Thoracic aorta (tissue), 2 donors: ENCODE data around the gene HMGCS2. TPM values are rescaled to one million over a fixed set of nuclear protein-coding genes. Genes with fewer than 3 reads are reported as not detected.

Experiments used
- ATAC-seq: fragments of 150-250 bp; one replicate; pipeline ENCODE4 v1.8.0; 2017; ENCODE audit warnings: low read depth; ENCODE audit not compliant: insufficient number of reproducible peaks, low FRiP score
- DNase-seq: peaks from one replicate; pipeline ENCODE4 v3.0.0-alpha.2; 2020; ENCODE audit warnings: low spot score
- H3K27ac ChIP-seq, 2 donors: fragments of 200-600 bp; sonication (generic); 1 replicate in 1 of 2; 2 replicates in 1 of 2; pipeline ENCODE4 v1.5.1; 2016; ENCODE audit warnings: mild to moderate bottlenecking in 2 of 2, moderate library complexity in 2 of 2
- H3K27me3 ChIP-seq: fragments of 200-600 bp; sonication (generic); replicated peaks from 2 replicates; pipeline ENCODE4 v1.6.0; 2016; ENCODE audit warnings: mild to moderate bottlenecking; ENCODE audit not compliant: insufficient read depth
- H3K36me3 ChIP-seq: fragments of 200-600 bp; sonication (generic); one replicate; pipeline ENCODE4 v1.5.1; 2016
- H3K4me1 ChIP-seq, 2 donors: fragments of 200-600 bp; sonication (generic); 1 replicate in 1 of 2; 2 replicates in 1 of 2; pipeline versions ENCODE4 v1.5.1 to v1.6.0; 2016; ENCODE audit warnings: low read depth in 2 of 2, mild to moderate bottlenecking in 1 of 2; ENCODE audit not compliant: control insufficient read depth in 1 of 2
- H3K4me3 ChIP-seq: fragments of 200-600 bp; sonication (generic); 2 replicates; pipeline ENCODE4 v1.5.1; 2016; ENCODE audit warnings: mild to moderate bottlenecking
- H3K9me3 ChIP-seq: fragments of 200-600 bp; sonication (generic); 2 replicates; pipeline ENCODE4 v1.5.1; 2016
- CTCF ChIP-seq: fragments of 200-600 bp; sonication (generic); IDR thresholded peaks from one replicate; pipeline ENCODE4 v1.5.1; 2019; ENCODE audit warnings: antibody characterized with exemption
- total RNA-seq, 2 donors: library from RNA; depleted of rRNA; stranded (reverse); fragments of >200 nt; gene quantifications; one replicate each; pipeline versions ENCODE4 v1.1.0 to v1.2.3, GENCODE V29; 2016

The HMGCS2 gene
- total RNA-seq, 2 donors from 2014 or later = 1.8 TPM; not detected in 1

- no peak overlapping the region for H3K27ac ChIP-seq
- no peaks in the 10 kb centered on the region for H3K36me3 ChIP-seq
- DNase-seq (no peak), ATAC-seq (no peak)
- H3K4me3 ChIP-seq = no peak overlapping the region
- TF ChIP-seq CTCF = no peak
- H3K27me3 ChIP-seq = no peaks in the 10 kb centered on the region
- H3K4me1 ChIP-seq = no peaks in the 10 kb centered on the region
- no peaks in the 10 kb centered on the region for H3K9me3 ChIP-seq
Observed at GRCh38 chr1:119814288-119814687, 45.6 kb upstream of the HMGCS2 start.

GRCh38 chr1:119811985-119812557 is 43.4 kb upstream of the HMGCS2 start:
- Histone ChIP-seq H3K4me3 (no peak overlapping the region), H3K27me3 (no peaks in the 10 kb centered on the region), H3K27ac (no peak overlapping the region), H3K9me3 (no peaks in the 10 kb centered on the region), H3K4me1 (no peaks in the 10 kb centered on the region), H3K36me3 (no peaks in the 10 kb centered on the region)
- ATAC-seq = no peak
- TF ChIP-seq CTCF = no peak
- no peak for DNase-seq

DNA sequence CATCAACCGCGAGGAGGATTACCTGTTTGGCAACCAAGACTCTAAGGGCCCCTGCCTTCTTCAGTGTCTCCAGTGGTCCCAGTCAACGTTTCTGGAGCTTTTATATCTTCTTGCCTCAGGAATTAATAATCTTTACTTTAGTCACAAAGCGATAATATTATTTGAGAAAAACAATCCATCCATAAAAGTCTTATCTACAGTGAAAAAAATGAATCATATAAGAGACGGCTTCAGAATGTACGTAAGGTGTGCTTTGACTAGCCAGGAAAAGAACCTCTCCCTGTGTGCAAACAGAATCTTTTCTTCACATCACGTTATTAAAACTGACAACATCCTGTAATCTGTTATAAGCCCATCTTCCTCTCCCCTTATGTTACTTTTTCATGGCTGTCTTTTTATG is 42.7 kb upstream of the HMGCS2 start, which contains the start of gene REG4:
Gene REG4, minus strand, starts transcription at position 74 of the 400 bp plus-strand sequence. CDS start 2,691 bp downstream, outside the sequence.
- Histone ChIP-seq H3K9me3 (no peaks in the 10 kb centered on the region), H3K4me3 (no peak within 1 kb of the TSS), H3K36me3 (no peaks in the 10 kb centered on the region), H3K27ac (no peak within 1 kb of the TSS), H3K27me3 (no peaks in the 10 kb centered on the region), H3K4me1 (no peaks in the 10 kb centered on the region)
- DNase-seq (no peak), ATAC-seq (no peak)
- TF ChIP-seq CTCF = no peak

DNA sequence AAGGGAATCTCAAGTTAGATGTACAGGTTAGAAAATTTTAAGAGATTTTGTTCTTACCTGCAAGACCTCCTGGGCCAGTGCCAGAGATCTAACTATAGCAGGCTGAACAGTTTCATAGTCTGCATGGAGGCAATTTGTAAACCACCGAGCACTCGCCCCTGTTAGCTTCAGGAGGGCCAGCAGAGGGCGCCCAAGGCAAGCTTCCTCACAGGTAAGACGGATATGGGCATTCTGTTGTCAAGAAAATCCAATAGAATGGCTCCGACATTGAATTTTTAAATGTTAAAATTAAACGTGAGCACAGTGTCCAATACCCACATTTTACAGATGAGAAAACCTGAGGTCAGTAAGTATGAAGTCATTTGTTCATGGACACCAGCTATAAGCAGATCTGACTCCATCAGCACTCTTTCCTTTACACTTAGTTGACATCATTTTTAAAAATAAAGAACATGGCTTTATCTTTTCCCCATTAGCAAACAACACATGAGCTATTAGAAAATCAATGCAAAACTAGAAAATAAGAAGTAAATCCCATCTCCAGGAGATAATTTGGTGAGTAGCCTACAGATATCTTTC is 40.4 kb upstream of the HMGCS2 start:
- no peak overlapping the region for H3K4me3 ChIP-seq
- peak; percentile 82 for TF ChIP-seq CTCF
- no peak overlapping the region for H3K27ac ChIP-seq
- H3K36me3 ChIP-seq = no peaks in the 10 kb centered on the region
- no peaks in the 10 kb centered on the region for H3K4me1 ChIP-seq
- H3K27me3 ChIP-seq = no peaks in the 10 kb centered on the region
- ATAC-seq = no peak
- no peak for DNase-seq
- H3K9me3 ChIP-seq = no peaks in the 10 kb centered on the region

GRCh38 chr1:119808491-119808890 is 39.8 kb upstream of the HMGCS2 start:
- H3K4me1 ChIP-seq = no peaks in the 10 kb centered on the region
- no peak overlapping the region for H3K4me3 ChIP-seq
- ATAC-seq (no peak), DNase-seq (no peak)
- H3K27ac ChIP-seq = no peak overlapping the region
- TF ChIP-seq CTCF = no peak
- no peaks in the 10 kb centered on the region for H3K9me3 ChIP-seq
- H3K36me3 ChIP-seq = no peaks in the 10 kb centered on the region
- H3K27me3 ChIP-seq = no peaks in the 10 kb centered on the region
